Keratinocyte (primary cell): ENCODE measurements around the gene C13orf42. TPM values are rescaled to one million over a fixed set of nuclear protein-coding genes. Genes with fewer than 3 reads are reported as not detected.

ENCODE experiments used
- DNase-seq: peaks from one replicate; pipeline ENCODE4 v3.0.0-alpha.2; 2011; ENCODE audit warnings: low read depth, missing footprints, low spot score
- FAIRE-seq: peaks from 2 replicates; lab custom pipeline; 2011; peaks lifted over from hg19 to GRCh38; lab: Jason Lieb, UNC
- H2AFZ ChIP-seq: 2 replicates; pipeline ENCODE4 v1.6.0; 2012; ENCODE audit warnings: low read length, control low read depth, inconsistent platforms; ENCODE audit not compliant: control insufficient read depth
- H3K27ac ChIP-seq: 2 replicates; pipeline ENCODE4 v1.5.1; 2011; ENCODE audit warnings: low read length; ENCODE audit not compliant: control insufficient read depth, insufficient read depth
- H3K27me3 ChIP-seq: 3 replicates; pipeline ENCODE4 v1.6.0; 2011; ENCODE audit warnings: low read length; ENCODE audit not compliant: control insufficient read depth, insufficient read depth; ENCODE audit errors: extremely low read depth
- H3K36me3 ChIP-seq, 2 experiments: 2 replicates in 1 of 2; 3 replicates in 1 of 2; pipeline ENCODE4 v1.5.1; 2011; ENCODE audit warnings: low read length in 2 of 2, mild to moderate bottlenecking in 1 of 2; ENCODE audit not compliant: control insufficient read depth in 2 of 2, insufficient read depth in 2 of 2; ENCODE audit errors: extremely low read depth in 1 of 2
- H3K4me1 ChIP-seq: 3 replicates; pipeline ENCODE4 v1.5.1; 2011; ENCODE audit warnings: low read length; ENCODE audit not compliant: control insufficient read depth, insufficient read depth; ENCODE audit errors: extremely low read depth
- H3K4me2 ChIP-seq: 3 replicates; pipeline ENCODE4 v1.6.0; 2011; ENCODE audit warnings: low read depth, low read length; ENCODE audit not compliant: control insufficient read depth, insufficient read depth; ENCODE audit errors: extremely low read depth
- H3K4me3 ChIP-seq, 3 experiments: fragments of 200-600 bp in 1 of 3; sonication (generic) in 1 of 3; 2 replicates in 2 of 3; 3 replicates in 1 of 3; pipeline ENCODE4 v1.5.1; 2011 to 2016; ENCODE audit warnings: low read length in 3 of 3, mild to moderate bottlenecking in 3 of 3, control low read depth in 2 of 3, inconsistent platforms in 1 of 3, low read depth in 1 of 3, mixed read lengths in 1 of 3, mixed run types in 1 of 3, moderate library complexity in 1 of 3; ENCODE audit not compliant: control insufficient read depth in 2 of 3, insufficient read depth in 2 of 3; ENCODE audit errors: extremely low read depth in 1 of 3
- H3K79me2 ChIP-seq: 2 replicates; pipeline ENCODE4 v1.6.0; 2012; ENCODE audit warnings: low read length; ENCODE audit not compliant: control insufficient read depth, insufficient read depth
- H3K9ac ChIP-seq: 3 replicates; pipeline ENCODE4 v1.6.0; 2011; ENCODE audit warnings: low read length; ENCODE audit not compliant: control insufficient read depth, insufficient read depth; ENCODE audit errors: extremely low read depth
- H3K9me1 ChIP-seq: 3 replicates; pipeline ENCODE4 v1.6.0; 2011; ENCODE audit warnings: low read length; ENCODE audit not compliant: control insufficient read depth, insufficient read depth; ENCODE audit errors: extremely low read depth
- H3K9me3 ChIP-seq: 2 replicates; pipeline ENCODE4 v1.5.1; 2012; ENCODE audit warnings: low read depth, low read length; ENCODE audit not compliant: control insufficient read depth
- H4K20me1 ChIP-seq: 3 replicates; pipeline ENCODE4 v1.6.0; 2011; ENCODE audit warnings: low read length; ENCODE audit not compliant: control insufficient read depth, insufficient read depth; ENCODE audit errors: extremely low read depth
- EZH2 ChIP-seq: IDR thresholded peaks from one replicate; pipeline ENCODE4 v1.6.1; 2012; ENCODE audit warnings: inconsistent platforms, mild to moderate bottlenecking, low read length, moderate library complexity
- dilution Hi-C: fragments of 300-500 bp; cut with MboI; formaldehyde crosslinking; loops from one replicate; pipeline ENCODE4 v1.7.0; 2020; ENCODE audit warnings: low sequenced_read_pairs; ENCODE audit not compliant: extremely low pct_ligation_motif_present
- polyA plus RNA-seq, 5 experiments: library from polyadenylated mRNA; depleted of rRNA in 3 of 5; stranded (reverse) in 3 of 5; stranded (forward) in 1 of 5; unstranded in 1 of 5; fragments of >200 nt; gene quantifications; 1 replicate in 1 of 5; 2 replicates in 3 of 5; 3 replicates in 1 of 5; pipeline versions ENCODE4 v1.2.1 to v1.2.3, GENCODE V29; 2011 to 2012; ENCODE audit warnings: missing spikeins in 2 of 5, low read depth in 1 of 5, low replicate concordance in 1 of 5
- TF ChIP-seq, protein P1 (sequence below), 3 experiments: IDR thresholded peaks in 1 of 3; conservative IDR thresholded peaks in 1 of 3; optimal IDR thresholded peaks in 1 of 3; 2 replicates in 2 of 3; 3 replicates in 1 of 3; pipeline versions ENCODE3 to v1.5.1; 2011; ENCODE audit warnings: low read length in 3 of 3, mild to moderate bottlenecking in 3 of 3, moderate library complexity in 2 of 3, control low read depth in 1 of 3, inconsistent platforms in 1 of 3; ENCODE audit not compliant: insufficient read depth in 2 of 3; ENCODE audit errors: extremely low read depth in 1 of 3

The C13orf42 gene
- polyA plus RNA-seq, 1 donor (not counting 4 experiments of a cell fraction or from before 2014, with no cell fraction given): not detected

DNA sequence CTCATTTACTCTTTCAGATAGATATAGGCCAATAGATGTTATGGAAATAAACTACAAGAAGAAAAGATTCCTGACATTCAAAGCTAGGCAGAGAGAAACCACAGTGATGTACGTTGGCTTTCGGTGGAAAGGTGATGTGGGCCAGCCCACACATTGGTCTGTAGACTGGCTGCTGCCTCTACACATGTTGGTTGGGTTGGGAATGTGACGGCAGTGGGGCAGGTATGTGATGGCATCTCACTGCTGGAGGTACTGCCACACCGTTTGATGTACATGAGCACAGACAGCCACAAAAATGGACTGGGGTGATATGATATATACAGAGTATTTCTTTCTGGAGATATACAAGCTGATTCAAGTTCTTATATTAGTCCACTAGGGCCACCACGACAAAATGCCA lies 69.4 kb downstream of the C13orf42 start:
- FAIRE-seq (no peak), DNase-seq (no peak)
- H3K36me3 ChIP-seq: no peaks in the 10 kb centered on the region
- H4K20me1 ChIP-seq: no peaks in the 10 kb centered on the region
- H3K4me2 ChIP-seq: no peak overlapping the region
- H2AFZ ChIP-seq: no peak overlapping the region
- dilution Hi-C loops: no loop called here
- H3K4me3 ChIP-seq: no peak overlapping the region
- H3K79me2 ChIP-seq: no peaks in the 10 kb centered on the region
- H3K9me1 ChIP-seq: no peaks in the 10 kb centered on the region
- no peaks in the 10 kb centered on the region for H3K27me3 ChIP-seq
- no peaks in the 10 kb centered on the region for H3K4me1 ChIP-seq
- no peak overlapping the region for H3K27ac ChIP-seq
- no peaks in the 10 kb centered on the region for H3K9me3 ChIP-seq
- H3K9ac ChIP-seq: no peak overlapping the region
- TF ChIP-seq EZH2: no peak
- TF ChIP-seq, protein P1, sequence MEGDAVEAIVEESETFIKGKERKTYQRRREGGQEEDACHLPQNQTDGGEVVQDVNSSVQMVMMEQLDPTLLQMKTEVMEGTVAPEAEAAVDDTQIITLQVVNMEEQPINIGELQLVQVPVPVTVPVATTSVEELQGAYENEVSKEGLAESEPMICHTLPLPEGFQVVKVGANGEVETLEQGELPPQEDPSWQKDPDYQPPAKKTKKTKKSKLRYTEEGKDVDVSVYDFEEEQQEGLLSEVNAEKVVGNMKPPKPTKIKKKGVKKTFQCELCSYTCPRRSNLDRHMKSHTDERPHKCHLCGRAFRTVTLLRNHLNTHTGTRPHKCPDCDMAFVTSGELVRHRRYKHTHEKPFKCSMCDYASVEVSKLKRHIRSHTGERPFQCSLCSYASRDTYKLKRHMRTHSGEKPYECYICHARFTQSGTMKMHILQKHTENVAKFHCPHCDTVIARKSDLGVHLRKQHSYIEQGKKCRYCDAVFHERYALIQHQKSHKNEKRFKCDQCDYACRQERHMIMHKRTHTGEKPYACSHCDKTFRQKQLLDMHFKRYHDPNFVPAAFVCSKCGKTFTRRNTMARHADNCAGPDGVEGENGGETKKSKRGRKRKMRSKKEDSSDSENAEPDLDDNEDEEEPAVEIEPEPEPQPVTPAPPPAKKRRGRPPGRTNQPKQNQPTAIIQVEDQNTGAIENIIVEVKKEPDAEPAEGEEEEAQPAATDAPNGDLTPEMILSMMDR (optimal IDR thresholded peaks at IDR 0.05 in 1 of 3, IDR thresholded peaks at IDR 0.05 in 1 of 3, conservative IDR thresholded peaks at IDR 0.05 in 1 of 3; ENCODE audit: extremely low read depth in 1 of 3, insufficient read depth in 2 of 3, low read length in 3 of 3): no peak

DNA sequence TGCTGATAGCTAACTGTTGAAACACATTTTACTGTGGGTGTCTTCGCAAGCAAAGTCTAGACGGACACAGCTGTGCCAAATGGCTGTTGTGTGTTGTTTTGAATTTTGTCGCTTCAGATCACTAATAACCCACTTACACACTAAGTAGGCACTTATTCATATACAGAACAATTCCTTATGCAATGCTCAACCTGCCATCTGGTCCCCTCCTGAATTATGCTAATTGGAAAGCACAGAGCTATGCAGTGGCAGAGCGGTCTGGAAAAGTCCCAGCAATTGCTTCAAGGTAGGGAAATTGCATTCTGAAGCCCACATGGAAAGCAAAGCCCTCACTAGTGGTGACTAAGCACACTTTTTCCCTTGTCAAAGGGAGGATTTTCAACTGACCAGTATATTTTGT lies 69.9 kb downstream of the C13orf42 start:
- Histone ChIP-seq H3K27me3 (no peaks in the 10 kb centered on the region), H3K4me3 (no peak overlapping the region), H3K36me3 (no peaks in the 10 kb centered on the region), H3K9ac (no peak overlapping the region), H3K79me2 (no peaks in the 10 kb centered on the region), H3K9me1 (no peaks in the 10 kb centered on the region), H4K20me1 (no peaks in the 10 kb centered on the region), H3K27ac (no peak overlapping the region), H2AFZ (no peak overlapping the region), H3K9me3 (no peaks in the 10 kb centered on the region), H3K4me1 (no peaks in the 10 kb centered on the region), H3K4me2 (no peak overlapping the region)
- dilution Hi-C loops: no loop called here
- no peak for FAIRE-seq
- TF ChIP-seq, protein P1 (optimal IDR thresholded peaks at IDR 0.05 in 1 of 3, IDR thresholded peaks at IDR 0.05 in 1 of 3, conservative IDR thresholded peaks at IDR 0.05 in 1 of 3; ENCODE audit: extremely low read depth in 1 of 3, insufficient read depth in 2 of 3, low read length in 3 of 3): no peak
- TF ChIP-seq EZH2: no peak
- no peak for DNase-seq
